GM04504 (cell line): Measurements from ENCODE around the gene MCM5.
"Not testable (repeated sequence)": the region's sequence is repeated elsewhere in the genome, so short reads cannot be mapped to it uniquely, and the experiment has no call there.

Experiments used
- DNase-seq: peaks from one replicate; pipeline ENCODE4 v3.0.0-alpha.2; 2012; ENCODE audit warnings: low read depth

MCM5 gene

GRCh38 chr22:35432228-35432905 is 32.4 kb downstream of the MCM5 start:
- no peak for DNase-seq

GRCh38 chr22:35434061-35434710 is 34.2 kb downstream of the MCM5 start:
- DNase-seq, result no peak

DNA sequence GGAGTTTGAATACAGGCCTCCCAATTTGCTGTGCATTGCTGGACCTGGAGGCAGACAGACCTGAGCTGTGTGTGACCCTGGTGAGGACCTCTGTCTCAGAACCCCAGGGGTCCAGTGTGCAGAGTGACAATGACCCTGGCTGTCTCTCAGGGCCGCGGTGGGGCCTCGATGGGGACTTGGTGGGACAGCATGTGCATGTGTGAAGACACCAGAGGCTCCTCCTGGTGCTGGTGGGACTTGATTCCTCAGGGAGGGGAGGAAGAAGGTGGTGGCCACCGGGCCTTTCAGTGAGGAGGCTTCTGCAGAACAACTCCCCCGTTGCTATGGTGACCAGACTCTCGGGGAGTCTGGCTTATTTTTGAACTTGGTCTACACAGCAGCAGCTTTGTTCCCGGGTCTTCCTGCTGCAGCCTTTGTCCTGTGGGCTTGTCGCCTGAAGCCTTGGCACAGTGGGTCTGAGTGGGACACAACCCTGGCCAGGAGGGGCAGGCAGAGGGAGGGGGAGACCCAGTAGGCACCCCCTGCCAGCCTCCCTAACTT is 35.3 kb downstream of the MCM5 start:
- no peak for DNase-seq

- no peak for DNase-seq
Measured at GRCh38 chr22:35436421-35436820, 36.5 kb downstream of the MCM5 start.

GRCh38 chr22:35437049-35437448 is 37.1 kb downstream of the MCM5 start:
- DNase-seq, result no peak

DNA sequence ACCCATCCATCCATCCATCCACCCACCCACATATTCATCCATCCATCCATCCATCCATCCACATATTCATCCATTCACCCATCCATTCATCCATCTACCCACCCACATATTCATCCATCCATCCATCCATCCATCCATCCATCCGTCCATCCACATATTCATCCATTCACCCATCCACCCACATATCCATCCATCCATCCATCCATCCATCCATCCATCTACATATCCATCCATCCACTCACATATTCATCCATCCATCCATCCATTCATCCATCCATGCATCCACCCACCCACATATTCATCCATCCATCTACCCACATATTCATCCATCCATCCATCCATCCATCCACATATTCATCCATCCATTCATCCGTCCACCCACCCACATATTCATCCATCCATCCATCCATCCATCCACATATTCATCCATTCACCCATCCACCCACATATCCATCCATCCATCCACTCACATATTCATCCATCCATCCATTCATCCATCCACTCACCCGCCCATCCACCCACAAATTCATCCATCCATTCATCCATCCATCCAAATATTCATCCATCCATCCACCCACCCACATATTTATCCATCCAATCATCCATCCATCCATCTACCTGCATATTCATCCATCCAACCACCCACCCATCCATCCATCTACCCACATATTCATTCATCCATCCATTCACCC is 38.9 kb downstream of the MCM5 start:
- DNase-seq, result not testable (repeated sequence)

DNA sequence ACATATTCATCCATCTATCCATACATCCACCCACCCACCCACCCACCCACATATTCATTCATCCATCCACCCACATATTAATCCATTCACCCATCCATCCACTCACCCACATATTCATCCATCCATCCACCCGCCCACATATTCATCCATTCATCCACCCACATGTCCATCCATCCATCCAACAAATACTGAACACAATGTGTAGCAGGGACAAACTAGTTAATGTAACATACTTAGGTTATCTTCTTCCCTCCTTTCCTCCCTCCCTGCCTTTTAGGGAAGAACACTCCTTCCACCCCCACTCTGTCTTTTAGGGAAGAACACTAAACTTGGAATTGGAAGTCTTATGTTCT is 39.4 kb downstream of the MCM5 start:
- DNase-seq, result no peak

DNA sequence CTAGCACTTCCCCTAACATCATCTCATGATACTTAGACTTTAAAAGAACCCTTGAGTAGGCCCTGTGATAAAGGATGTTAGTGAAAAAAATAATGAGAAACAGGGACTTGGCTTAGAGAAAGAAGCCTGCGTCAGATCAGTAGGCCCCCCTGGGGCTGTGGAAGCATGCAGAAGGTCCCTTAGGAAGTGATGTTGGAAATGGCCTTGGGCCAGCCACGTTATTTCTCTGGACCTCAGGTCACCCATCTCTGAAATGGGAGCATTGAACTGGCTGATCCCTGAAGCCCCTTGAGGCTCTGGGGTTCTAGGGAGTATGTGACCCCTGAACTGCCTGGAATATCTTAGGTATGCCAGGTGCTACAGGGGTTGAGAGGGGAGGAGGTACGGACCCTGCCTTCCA is 40.2 kb downstream of the MCM5 start:
- DNase-seq, result no peak

GRCh38 chr22:35441489-35442100 is 41.7 kb downstream of the MCM5 start:
- no peak for DNase-seq

GRCh38 chr22:35442471-35442870 is 42.5 kb downstream of the MCM5 start:
- no peak for DNase-seq

- DNase-seq, result no peak
Measured at GRCh38 chr22:35443338-35443737, 43.4 kb downstream of the MCM5 start.

DNA sequence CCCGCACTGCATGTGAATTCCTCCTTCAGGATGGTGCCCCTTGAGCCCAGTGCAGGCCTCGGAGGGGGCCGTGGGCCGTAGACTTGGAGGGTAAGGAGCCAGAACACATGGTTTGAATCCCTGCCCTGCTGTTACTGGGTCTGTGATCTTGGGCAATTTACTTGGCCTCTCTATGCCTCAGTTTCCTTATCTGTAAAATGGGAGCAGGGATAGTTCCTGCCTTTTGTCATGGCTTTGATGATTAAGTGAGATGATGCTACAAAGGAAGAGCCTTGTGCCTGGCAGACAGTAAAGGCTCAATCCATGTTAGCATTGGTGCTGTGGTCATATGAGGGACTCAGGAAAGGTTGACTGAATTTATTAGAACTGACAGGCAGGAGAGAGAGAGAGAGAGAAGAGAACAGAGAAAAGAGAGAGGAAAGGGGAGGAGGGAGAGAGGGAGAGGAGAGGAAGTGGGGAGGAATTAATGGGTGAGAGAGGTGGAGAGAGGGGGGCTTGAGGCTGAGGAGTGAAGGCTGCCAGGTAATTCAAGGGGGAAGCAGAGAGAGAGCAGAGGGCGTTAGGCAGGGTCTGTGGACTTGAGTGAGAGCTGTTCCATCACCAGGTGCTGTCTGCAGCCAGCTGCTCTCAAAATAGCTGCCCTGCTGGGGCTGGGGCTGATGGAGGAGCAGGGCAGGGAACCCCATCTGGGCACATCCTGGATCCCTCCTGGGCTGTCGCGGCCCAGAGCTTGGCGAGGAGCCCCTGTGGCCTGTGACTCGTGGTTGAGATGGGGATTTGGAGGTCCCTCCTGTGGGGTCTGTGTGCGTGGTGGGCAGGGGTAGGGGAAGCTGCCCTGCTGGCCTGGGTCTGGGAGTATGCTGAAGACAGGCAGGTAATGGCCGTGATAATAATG is 44.1 kb downstream of the MCM5 start:
- no peak for DNase-seq

DNA sequence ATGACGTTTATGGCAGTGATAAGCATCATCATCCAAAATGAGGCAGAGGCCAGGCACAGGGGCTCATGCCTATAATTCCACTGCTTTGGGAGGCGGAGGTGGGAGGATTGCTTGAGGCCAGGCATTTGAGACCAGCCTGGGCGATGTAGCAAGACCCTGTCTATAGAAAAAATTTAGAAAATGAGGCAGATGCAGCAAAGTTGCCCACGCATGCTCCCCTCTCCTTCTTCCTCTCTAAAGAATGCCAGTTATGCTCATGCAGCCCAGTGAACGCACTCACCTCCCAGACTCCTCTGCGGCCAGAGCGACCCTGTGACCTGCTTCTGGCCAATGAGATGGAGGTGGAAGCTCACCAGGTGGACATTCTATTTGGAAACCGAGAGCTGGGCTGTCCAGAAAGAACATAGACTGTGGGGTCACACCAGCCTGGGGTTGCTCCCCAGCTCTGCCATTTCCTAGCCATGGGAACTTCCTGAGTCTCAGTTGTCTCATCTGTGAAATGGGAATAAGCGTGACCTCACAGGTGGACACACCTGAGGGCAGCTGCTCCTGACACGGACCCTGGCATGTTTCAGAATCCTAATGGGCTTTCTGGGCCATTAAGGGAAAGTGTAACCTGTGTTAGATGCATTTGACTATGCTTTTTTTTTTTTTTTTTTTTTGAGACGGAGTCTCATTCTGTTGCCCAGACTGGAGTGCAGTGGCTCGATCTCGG is 44.9 kb downstream of the MCM5 start:
- DNase-seq, result no peak

GRCh38 chr22:35445933-35446332 is 46.0 kb downstream of the MCM5 start:
- no peak for DNase-seq

DNA sequence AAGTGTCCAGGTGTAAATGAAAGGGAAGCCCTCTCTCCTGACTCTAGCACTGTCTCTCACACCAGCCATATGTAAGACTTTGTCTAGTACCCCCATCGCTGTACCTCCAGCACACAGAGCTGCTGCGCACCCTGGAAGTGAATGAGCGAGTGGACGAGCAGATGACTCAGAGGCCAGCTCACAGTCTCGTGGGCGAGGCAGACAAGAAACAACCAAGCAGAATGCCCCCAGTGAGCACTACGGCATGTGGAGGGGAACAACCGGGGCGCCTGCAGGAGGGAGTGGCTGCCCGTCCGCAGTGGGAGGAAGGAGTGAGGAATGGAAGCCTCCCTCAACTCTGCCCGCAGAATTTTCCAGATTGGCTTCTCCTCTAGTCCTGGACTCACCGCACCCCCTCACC is 46.4 kb downstream of the MCM5 start:
- no peak for DNase-seq

- DNase-seq, result no peak
Measured at GRCh38 chr22:35448523-35448922, 48.6 kb downstream of the MCM5 start.

DNA sequence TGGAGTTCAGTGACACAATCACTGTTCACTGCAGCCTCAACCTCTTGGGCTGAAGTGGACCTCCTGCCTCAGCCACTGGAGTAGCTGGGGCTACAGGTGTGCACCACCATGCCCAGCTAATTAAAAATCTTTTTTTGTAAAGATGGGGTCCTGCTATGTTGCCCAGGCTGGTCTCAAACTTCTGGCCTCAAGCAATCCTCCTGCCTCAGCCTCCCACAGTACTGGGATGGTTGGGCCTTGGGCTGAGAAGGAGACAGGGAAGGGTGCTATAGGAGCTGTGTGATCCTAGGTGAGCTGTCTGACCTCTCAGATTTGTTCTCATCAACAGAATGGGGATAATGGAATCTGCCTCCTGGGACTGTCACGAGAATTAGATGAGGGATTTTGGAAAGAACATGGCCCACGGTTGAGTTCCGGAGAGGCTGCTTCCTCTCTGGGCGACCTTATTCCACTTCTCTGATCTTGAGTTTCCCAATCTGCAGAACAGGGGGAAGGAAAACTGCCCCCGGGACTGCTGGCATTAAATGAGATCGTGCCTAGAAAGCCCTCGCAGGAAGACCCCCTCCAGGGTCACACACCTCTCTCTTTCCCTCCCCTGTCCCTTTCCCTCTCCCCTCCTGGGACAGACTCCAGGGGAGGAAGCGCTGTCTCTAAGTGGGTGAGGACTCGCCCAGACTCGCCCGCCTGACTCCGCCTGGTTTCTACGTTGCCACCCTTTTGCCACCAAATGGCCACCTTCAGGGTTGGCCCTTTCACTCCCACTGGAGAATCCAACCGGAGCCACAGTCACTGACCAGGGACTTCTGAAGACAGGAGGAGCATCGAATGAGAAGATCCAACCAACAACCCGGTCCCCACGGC is 50.1 kb downstream of the MCM5 start:
- DNase-seq, result no peak

DNA sequence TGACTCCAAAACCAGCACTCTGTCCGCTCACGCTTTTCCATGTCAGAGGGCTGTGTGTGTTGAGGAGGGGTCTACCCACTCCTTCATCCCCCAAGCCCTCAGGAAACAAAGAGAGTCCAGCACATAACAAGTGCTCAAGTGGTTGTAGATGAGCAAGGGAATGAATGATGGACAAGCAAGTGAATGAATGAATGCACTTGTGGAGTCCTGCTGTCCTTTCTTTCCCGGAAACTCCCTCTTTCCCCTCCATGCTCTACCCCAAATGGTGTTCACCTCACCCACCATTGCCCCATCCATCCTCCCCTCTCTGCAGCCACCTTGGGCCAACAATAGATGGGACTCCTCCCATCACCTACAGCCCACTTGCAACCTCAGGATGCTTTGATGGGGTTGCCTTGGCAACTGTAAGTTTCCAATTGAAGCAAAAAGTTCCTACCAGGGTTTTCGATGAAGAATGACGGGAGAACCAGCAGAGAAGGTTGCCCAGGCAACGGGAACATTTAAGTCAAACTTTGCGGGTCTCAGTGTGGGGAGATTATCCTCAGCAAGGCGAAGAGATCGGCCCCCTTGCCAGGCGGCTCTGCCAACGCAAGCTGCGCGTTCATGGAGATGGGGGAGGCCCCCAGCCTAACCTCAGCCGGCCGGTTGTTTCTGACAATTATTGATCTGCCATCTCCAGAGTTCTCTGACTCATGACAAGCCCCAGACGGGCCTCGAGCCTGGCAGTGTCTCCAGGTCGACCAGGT is 51.1 kb downstream of the MCM5 start:
- no peak for DNase-seq

DNA sequence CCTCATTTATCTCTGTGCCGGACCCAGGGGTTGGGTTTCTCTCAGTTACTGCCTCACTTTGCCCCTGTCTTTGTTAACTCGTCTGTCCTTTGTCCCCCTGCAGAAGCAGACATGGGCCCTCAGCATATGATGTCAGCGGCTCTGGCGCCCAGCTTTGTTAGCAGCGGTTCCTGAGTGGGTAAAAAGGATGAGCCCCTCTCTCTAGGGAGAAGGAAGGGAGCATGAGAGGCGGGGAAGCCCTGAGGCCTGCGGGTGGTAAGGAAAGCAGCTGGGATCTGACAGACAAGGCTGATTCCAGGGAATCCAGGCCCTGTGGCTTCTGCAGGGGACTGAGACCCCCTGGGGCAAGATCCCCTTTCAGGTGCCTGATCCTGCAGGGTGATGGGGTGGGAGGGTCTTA is 51.7 kb downstream of the MCM5 start:
- DNase-seq, result no peak
